B cell (primary cell): ENCODE data around the gene RAI1.

Experiments
- CTCF ChIP-seq: fragments of 200-600 bp; IDR thresholded peaks from one replicate; pipeline ENCODE4 v1.8.0; 2022; ENCODE audit warnings: antibody characterized with exemption, mild to moderate bottlenecking
- EZH2 ChIP-seq: IDR thresholded peaks from 2 replicates; pipeline ENCODE4 v1.6.1; 2012; ENCODE audit warnings: borderline replicate concordance, low read depth, mild to moderate bottlenecking, moderate library complexity, low read length; ENCODE audit not compliant: insufficient read depth, poor library complexity, severe bottlenecking

GRCh38 chr17:17659340-17659739 lies 21.9 kb upstream of the RAI1 start:
- no peak for TF ChIP-seq CTCF
- TF ChIP-seq EZH2: no peak
